Suprapubic skin (tissue), 4 donors: Measurements from ENCODE around the gene BRICD5.

Experiments used
- CTCF ChIP-seq, 2 donors: fragments of 200-600 bp in 1 of 2; fragments of 450-650 bp in 1 of 2; sonication (generic) in 1 of 2; IDR thresholded peaks; one replicate each; pipeline ENCODE4 v1.5.1; 2016 to 2019; ENCODE audit warnings: antibody characterized with exemption in 2 of 2, mild to moderate bottlenecking in 1 of 2, moderate library complexity in 1 of 2
- POLR2A ChIP-seq, 2 donors: fragments of 450-650 bp; IDR thresholded peaks; one replicate each; pipeline ENCODE4 v1.6.1; 2017; ENCODE audit warnings: antibody characterized with exemption in 2 of 2, mild to moderate bottlenecking in 2 of 2, moderate library complexity in 2 of 2
- POLR2AphosphoS5 ChIP-seq, 3 donors: sonication (generic); formaldehyde crosslinking; IDR thresholded peaks; one replicate each; pipeline ENCODE4 v1.6.1; 2017; ENCODE audit warnings: antibody characterized with exemption in 3 of 3

- TF ChIP-seq POLR2A (IDR thresholded peaks at IDR 0.05) (no peak), CTCF (IDR thresholded peaks at IDR 0.05) (no peak), POLR2AphosphoS5 (IDR thresholded peaks at IDR 0.05) (no peak)
Measured at GRCh38 chr16:2246301-2246885, 35.7 kb upstream of the BRICD5 start.
